Rectal smooth muscle tissue (tissue), 1 donor: ENCODE data around the gene LANCL2.

Source experiments
- H3K27ac ChIP-seq: one replicate; pipeline ENCODE4 v1.7.0; 2013; ENCODE audit warnings: low read depth, low read length, inconsistent platforms
- H3K27me3 ChIP-seq: one replicate; pipeline ENCODE4 v1.7.0; 2013; ENCODE audit warnings: low read length; ENCODE audit not compliant: control insufficient read depth, insufficient read depth
- H3K36me3 ChIP-seq: one replicate; pipeline ENCODE4 v1.7.0; 2013; ENCODE audit warnings: low read length; ENCODE audit not compliant: control insufficient read depth, insufficient read depth
- H3K4me1 ChIP-seq: one replicate; pipeline ENCODE4 v1.7.0; 2013; ENCODE audit warnings: low read length; ENCODE audit not compliant: control insufficient read depth, insufficient read depth
- H3K4me3 ChIP-seq: one replicate; pipeline ENCODE4 v1.7.0; 2013; ENCODE audit warnings: low read length
- H3K9ac ChIP-seq: one replicate; pipeline ENCODE4 v1.7.0; 2013; ENCODE audit warnings: low read length

LANCL2 gene, protein sequence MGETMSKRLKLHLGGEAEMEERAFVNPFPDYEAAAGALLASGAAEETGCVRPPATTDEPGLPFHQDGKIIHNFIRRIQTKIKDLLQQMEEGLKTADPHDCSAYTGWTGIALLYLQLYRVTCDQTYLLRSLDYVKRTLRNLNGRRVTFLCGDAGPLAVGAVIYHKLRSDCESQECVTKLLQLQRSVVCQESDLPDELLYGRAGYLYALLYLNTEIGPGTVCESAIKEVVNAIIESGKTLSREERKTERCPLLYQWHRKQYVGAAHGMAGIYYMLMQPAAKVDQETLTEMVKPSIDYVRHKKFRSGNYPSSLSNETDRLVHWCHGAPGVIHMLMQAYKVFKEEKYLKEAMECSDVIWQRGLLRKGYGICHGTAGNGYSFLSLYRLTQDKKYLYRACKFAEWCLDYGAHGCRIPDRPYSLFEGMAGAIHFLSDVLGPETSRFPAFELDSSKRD

DNA sequence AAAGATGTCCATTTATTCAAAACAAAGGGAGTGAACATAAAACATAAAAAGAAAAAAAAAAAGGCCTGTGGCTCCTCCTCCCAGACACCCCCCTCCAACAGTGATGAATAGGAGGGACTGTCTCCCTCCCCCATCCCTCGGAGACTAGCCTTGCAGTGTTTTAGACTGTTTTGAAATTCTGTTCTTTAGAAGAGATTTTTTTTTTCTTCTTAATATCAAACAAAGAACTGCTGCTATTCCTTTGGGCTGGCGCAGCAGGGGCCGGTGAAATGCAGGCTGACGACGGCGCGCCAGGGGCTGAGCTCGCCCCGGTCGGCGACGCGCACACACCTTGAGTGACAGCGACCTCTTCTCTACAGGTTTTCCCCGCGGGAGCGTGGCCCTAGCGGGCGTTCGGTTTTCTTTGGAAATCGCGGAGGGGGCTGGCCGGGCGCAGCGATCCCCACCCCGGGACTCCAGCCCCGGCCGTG, at the start of gene LANCL2:
Gene LANCL2 (plus strand): TSS at position 133 of the 470 bp plus-strand sequence. CDS start 689 bp downstream, outside the sequence.
- Histone ChIP-seq H3K4me3 (peak within 1 kb of the TSS; percentile 95), H3K27me3 (no peaks in the 10 kb centered on the region), H3K36me3 (no peaks in the 10 kb centered on the region), H3K4me1 (peaks cover 6% of the 10 kb centered on the region), H3K9ac (peak within 1 kb of the TSS; percentile 96), H3K27ac (peak within 1 kb of the TSS; percentile 97)

DNA sequence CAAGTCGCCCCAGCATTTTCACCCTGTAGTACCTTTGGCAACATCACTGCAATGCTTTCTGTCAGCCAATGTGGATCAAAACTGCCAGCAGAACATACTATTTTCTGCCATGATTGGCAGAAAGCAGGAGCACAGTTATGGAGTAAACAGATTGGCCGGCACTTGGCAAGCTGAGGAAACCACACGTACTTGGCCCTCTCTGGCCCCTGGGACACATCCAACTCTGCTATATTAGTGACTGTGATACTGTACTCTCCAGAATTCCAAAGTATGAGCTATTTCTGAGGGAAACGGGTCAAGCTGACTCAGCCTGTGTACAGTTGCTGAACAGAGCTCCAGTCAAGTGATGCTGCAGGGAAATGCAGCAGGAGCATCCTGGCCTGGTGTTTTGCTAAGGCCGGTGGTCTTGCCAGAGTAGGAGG, 39.8 kb upstream of the LANCL2 start:
- Histone ChIP-seq H3K4me1 (peaks cover 8% of the 10 kb centered on the region), H3K27me3 (no peaks in the 10 kb centered on the region), H3K4me3 (no peak overlapping the region), H3K36me3 (no peaks in the 10 kb centered on the region), H3K27ac (no peak overlapping the region), H3K9ac (no peak overlapping the region)

DNA sequence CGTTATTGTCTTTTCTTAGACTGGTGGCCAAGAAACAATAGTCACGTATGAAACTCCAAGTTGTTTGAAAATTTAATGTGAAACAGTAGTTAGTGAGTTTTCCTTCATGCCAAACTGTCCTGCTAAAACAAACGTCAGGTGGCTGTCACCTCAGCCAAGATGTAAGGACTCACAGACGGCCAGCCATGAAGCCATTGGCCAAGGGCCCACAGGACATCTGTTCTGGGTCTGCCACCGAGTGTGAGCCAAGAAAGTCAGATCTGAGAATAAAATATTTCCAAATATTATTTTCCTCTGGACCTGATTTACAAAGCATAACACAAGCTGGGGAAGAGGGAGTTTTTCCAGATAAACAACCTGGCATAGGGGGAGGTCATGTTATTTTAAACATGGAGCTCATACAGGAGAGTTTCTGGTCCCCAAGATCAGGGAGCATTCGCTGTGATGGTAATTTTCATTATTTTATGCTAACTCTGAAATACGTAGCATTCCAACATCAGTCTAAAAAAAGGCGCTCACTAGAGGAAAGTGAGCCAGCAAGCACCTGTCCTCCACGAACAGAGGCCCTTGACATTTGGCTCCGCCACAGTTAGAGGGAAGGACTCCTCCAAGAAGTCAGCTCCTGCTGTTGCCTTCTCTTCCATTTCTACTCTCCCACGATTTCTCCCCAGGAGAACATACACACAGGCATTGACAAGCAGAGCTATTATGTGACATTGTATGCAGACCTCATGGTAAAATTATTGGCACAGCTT, 38.9 kb upstream of the LANCL2 start:
- no peak overlapping the region for H3K9ac ChIP-seq
- no peak overlapping the region for H3K27ac ChIP-seq
- H3K27me3 ChIP-seq, result no peaks in the 10 kb centered on the region
- no peak overlapping the region for H3K4me3 ChIP-seq
- H3K4me1 ChIP-seq, result peaks cover 8% of the 10 kb centered on the region
- no peaks in the 10 kb centered on the region for H3K36me3 ChIP-seq

DNA sequence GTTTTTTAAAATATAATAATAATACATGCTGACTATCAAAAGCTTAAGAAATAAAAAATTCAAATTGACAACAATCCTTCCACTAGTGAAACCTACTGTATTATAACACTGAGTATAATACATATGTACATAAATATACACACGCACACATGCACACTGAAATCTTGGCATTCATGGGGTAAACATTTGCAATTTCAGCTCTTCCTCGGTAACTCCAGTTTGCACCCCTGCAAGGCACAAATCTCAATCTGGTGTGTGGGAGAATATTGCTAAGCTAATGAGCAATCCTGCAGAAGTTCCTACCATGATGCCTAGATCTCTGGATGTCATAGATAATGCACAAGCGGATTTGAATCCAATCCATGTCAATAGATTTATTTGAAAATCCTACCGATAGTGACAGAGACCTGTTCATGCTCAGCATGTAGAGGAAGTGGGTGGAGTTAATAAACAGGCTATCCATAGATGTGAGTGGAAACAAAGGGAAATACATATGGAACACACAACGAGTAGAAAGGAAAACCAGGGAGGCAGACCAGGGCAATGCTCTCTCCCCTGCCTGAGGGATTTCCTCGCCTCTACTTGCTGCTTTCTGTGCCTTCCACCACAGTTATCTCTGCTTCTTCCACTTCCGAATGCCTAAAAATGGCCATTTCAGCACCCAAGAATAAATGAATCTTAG, 38.1 kb upstream of the LANCL2 start:
- Histone ChIP-seq H3K27me3 (no peaks in the 10 kb centered on the region), H3K36me3 (no peaks in the 10 kb centered on the region), H3K9ac (no peak overlapping the region), H3K4me3 (no peak overlapping the region), H3K4me1 (peaks cover 8% of the 10 kb centered on the region), H3K27ac (no peak overlapping the region)

DNA sequence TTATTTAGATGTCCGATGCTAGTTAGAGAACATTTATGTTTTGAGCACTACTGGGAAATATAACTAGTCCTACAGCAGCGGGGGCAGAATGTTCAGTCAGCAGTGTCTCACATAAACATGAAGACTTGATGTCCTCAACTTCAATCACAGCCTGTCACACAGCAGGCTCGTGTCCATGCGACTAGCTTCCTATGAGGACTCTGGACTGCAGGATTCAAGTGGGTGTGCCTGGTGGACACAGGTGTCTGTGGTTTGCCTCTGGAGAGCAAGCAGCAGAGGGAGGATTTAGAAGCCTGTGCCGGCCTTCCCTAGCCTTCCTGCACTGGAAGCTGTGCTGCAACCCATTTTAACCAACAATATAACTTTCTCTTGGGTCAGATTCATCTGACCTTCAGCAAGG, 30.0 kb upstream of the LANCL2 start:
- Histone ChIP-seq H3K27me3 (no peaks in the 10 kb centered on the region), H3K9ac (no peak overlapping the region), H3K36me3 (no peaks in the 10 kb centered on the region), H3K4me3 (no peak overlapping the region), H3K4me1 (no peaks in the 10 kb centered on the region), H3K27ac (no peak overlapping the region)

DNA sequence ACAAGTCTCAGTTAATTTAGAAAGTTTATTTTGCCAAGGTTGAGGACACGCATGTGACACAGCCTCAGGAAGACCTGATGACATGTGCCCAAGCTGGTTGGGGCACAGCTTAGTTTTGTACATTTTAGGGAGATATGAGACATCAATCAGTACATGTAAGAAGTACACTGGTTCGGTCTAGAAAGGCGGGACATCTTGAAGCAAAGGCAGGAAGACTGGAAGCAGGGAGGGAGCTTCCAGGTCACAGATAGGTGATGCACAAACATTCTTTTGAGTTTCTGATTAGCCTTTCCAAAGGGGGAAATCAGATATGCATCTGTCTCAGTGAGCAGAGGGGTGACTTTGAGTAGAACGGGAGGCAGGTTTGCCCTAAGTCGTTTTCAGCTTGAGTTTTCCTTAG, 29.4 kb upstream of the LANCL2 start:
- no peak overlapping the region for H3K9ac ChIP-seq
- no peak overlapping the region for H3K4me3 ChIP-seq
- H3K36me3 ChIP-seq, result no peaks in the 10 kb centered on the region
- H3K4me1 ChIP-seq, result no peaks in the 10 kb centered on the region
- no peaks in the 10 kb centered on the region for H3K27me3 ChIP-seq
- H3K27ac ChIP-seq, result no peak overlapping the region

DNA sequence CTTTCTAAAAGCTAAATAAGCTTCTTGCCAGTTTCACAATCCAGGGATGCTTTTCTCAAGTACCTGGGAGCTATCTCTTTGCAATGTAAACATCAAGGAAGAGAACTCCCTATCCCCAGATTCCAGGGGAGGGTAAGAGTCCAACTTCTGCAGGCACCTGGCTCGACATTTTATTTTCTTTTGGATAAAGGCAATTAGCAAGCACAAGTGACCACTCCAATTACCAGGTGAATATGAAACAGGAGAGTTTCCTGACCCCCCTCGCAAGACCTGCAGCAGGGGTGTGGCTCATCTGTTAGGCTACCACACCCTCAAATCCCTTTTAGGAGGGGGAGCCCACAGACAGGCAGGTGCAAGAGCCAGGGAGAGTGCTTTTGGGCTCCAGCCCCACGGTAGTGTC, 28.6 kb upstream of the LANCL2 start:
- Histone ChIP-seq H3K9ac (no peak overlapping the region), H3K27ac (no peak overlapping the region), H3K36me3 (no peaks in the 10 kb centered on the region), H3K4me1 (no peaks in the 10 kb centered on the region), H3K27me3 (no peaks in the 10 kb centered on the region), H3K4me3 (no peak overlapping the region)

DNA sequence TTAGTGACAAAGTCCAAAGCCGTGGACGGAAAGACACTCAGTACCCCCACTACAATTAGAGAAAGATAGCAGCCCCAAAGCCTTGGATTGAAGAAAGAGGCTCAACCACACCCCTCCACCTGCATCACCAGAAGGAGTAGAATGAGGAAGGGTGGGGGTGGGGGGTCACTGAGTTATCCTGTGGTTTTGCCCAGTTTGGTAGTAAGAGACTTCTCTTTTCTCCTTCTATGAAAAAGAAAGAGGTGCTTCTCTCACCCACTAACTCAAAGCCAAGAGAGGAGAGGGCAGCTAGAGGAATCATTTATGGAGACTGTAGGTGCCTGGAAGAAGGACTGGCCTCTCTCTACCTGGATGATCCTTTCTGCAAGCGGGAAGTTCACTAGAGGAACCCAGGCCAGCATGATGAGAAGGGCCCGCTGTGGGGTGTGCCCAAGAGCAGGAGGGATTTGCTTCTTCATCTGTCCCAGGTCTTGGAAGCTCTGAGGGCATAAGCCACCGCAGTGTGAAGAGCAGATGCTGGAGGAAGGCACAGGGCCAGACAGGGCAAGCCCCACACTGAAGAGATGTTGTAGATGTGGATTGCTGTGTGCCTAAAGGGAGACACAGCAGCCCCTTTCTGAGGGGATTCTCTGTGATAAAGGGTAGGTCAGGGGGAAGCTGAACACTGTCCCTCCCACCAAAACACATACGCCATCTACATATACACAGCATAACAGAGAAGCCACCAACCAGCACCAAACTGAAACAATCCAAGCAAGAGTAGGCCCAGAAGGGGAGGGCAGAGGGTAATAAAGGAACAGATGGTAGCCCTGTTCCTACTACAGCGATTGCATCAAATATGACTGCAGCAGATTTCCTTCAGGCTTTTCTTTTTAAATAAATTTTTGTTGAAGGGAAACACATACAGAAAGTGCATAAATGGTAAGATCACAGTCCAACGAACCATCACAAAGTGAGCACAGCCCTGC, 25.8 kb upstream of the LANCL2 start:
- no peak overlapping the region for H3K9ac ChIP-seq
- H3K36me3 ChIP-seq, result no peaks in the 10 kb centered on the region
- H3K27ac ChIP-seq, result no peak overlapping the region

DNA sequence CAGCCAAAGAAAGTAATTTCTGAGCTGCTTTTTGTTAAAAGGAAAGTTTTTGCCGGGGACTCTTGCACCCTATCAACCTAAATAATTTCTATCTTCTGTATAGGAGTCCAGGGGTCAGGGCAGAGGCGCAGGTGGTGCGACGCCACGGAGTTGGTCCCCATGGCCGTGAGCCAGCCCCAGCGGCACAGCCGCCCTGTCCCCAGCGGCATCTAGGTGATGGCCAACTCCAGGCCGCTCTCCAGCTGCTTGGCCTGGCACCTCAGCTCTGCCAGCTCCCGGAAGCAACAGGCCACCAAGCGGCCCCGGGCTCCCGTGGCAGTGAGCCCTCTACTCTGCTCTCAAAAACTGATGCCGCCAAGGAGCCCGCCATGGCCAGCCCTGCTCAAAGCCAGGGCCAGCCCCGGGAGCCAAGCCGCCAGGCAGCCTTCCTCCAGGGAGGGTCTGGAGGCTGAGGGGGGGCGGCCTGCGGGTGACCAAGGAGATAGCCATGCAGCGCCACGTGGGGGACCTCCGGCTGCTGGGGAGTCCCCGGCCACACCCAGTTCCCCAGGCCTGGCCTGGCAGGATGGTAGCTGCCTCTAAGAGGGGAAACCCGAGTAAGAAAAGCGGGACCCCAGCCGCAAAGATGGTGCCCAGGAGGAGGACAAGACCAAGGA, 22.8 kb upstream of the LANCL2 start:
- no peak overlapping the region for H3K9ac ChIP-seq
- H3K36me3 ChIP-seq, result no peaks in the 10 kb centered on the region
- no peaks in the 10 kb centered on the region for H3K4me1 ChIP-seq
- no peaks in the 10 kb centered on the region for H3K27me3 ChIP-seq
- H3K27ac ChIP-seq, result no peak overlapping the region
- H3K4me3 ChIP-seq, result no peak overlapping the region

More for the DNA sequence above, 25.8 kb upstream of the LANCL2 start:
- H3K4me1 ChIP-seq, result no peaks in the 10 kb centered on the region
- H3K27me3 ChIP-seq, result no peaks in the 10 kb centered on the region
- H3K4me3 ChIP-seq, result no peak overlapping the region

DNA sequence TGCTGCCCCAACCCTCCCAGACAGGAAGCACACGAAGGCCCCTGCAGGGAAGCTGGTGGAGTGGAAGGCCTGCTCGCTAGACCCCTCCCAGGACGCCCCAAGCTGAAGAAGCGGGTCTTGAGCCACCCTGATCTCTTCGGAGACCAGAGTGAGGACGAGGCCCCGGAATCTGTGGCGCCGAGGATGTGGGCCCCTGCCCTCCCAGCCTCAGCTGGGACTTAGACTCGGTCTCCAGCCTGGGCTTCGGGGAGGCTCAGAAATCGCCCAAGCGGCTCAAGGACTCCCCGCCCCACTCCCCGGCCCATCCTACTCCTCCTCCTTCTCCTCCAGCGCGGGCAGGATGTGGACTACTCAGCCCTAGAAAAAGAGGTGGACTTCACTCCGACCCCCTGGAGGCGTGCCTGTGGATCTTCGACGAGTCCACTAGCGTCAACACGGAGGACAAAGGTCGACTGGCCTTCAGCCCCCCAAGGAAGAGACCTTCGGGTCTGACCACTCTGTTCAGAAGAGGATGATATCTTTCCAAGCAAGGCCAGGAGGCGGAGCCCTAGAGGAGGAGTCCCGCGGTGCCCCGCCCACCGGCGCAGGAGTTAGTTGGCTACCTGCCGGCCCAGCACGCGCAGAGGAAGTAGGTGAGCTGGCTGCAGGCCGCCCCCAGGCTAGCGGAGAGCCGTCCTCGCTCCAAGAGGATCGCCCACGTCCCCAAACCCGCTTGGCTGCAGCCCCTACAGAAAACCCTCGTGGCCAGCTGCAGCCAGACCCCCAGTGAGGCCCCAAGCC, 21.9 kb upstream of the LANCL2 start:
- no peaks in the 10 kb centered on the region for H3K36me3 ChIP-seq
- no peak overlapping the region for H3K9ac ChIP-seq
- H3K4me1 ChIP-seq, result no peaks in the 10 kb centered on the region
- H3K4me3 ChIP-seq, result no peak overlapping the region
- H3K27me3 ChIP-seq, result no peaks in the 10 kb centered on the region
- no peak overlapping the region for H3K27ac ChIP-seq
